HepG2 (cell line): ENCODE data around the gene FIGNL1. TPM values are rescaled to one million over a fixed set of nuclear protein-coding genes. Genes with fewer than 3 reads are reported as not detected.

Source experiments
- CBX1 ChIP-seq: IDR thresholded peaks from one replicate; pipeline ENCODE4 v1.6.1; 2016; ENCODE audit warnings: antibody characterized with exemption, low read depth
- GMEB1 ChIP-seq: sonication (generic); formaldehyde crosslinking; IDR thresholded peaks from 2 replicates; pipeline ENCODE4 v1.5.1; 2020; ENCODE audit warnings: missing genetic modification reagents, mild to moderate bottlenecking, borderline replicate concordance
- HNRNPL ChIP-seq: fragments of 200-400 bp; formaldehyde crosslinking; IDR thresholded peaks from 2 replicates; pipeline ENCODE4 v1.6.1; 2017; ENCODE audit warnings: mild to moderate bottlenecking, low read depth, low read length
- KDM3A ChIP-seq: IDR thresholded peaks from 2 replicates; pipeline ENCODE4 v1.6.1; 2018; ENCODE audit warnings: low read depth, missing compliant biosample characterization
- SMARCC2 ChIP-seq: fragments of 450-650 bp; IDR thresholded peaks from 2 replicates; pipeline ENCODE4 v1.6.1; 2017; ENCODE audit warnings: antibody characterized with exemption, mild to moderate bottlenecking
- ZBTB25 ChIP-seq: IDR thresholded peaks from 2 replicates; pipeline ENCODE4 v1.6.1; 2018; ENCODE audit warnings: missing genetic modification reagents
- ZBTB40 ChIP-seq, 2 experiments: fragments of 450-650 bp in 1 of 2; sonication (generic) in 1 of 2; formaldehyde crosslinking in 1 of 2; IDR thresholded peaks; 2 replicates each; pipeline versions ENCODE4 v1.6.1 to v1.8.0; 2016 to 2022; ENCODE audit warnings: antibody characterized with exemption in 1 of 2, mild to moderate bottlenecking in 1 of 2, missing genetic modification reagents in 1 of 2
- ZFP36L1 ChIP-seq: sonication (generic); formaldehyde crosslinking; IDR thresholded peaks from 2 replicates; pipeline ENCODE4 v1.8.0; 2022; ENCODE audit warnings: mild to moderate bottlenecking, missing genetic modification reagents, moderate library complexity
- ZIK1 ChIP-seq: sonication (generic); formaldehyde crosslinking; IDR thresholded peaks from 2 replicates; pipeline ENCODE4 v1.5.0; 2020; ENCODE audit warnings: mild to moderate bottlenecking, low read depth, missing genetic modification reagents, borderline replicate concordance
- ZNF329 ChIP-seq: sonication (generic); formaldehyde crosslinking; IDR thresholded peaks from 2 replicates; pipeline ENCODE4 v1.9.0; 2021; ENCODE audit warnings: low read depth, mild to moderate bottlenecking, missing genetic modification reagents
- ZNF501 ChIP-seq: sonication (generic); formaldehyde crosslinking; IDR thresholded peaks from 2 replicates; pipeline ENCODE4 v1.5.1; 2020; ENCODE audit warnings: mild to moderate bottlenecking, moderate library complexity, missing genetic modification reagents
- ZNF580 ChIP-seq: IDR thresholded peaks from 2 replicates; pipeline ENCODE4 v1.6.1; 2016; ENCODE audit warnings: low read depth, borderline replicate concordance
- ZNF619 ChIP-seq: sonication (generic); formaldehyde crosslinking; IDR thresholded peaks from 2 replicates; pipeline ENCODE4 v1.4.0; 2020; ENCODE audit warnings: mild to moderate bottlenecking, missing genetic modification reagents
- ZNF704 ChIP-seq: sonication (generic); formaldehyde crosslinking; IDR thresholded peaks from 2 replicates; pipeline ENCODE4 v1.8.1; 2023; ENCODE audit warnings: mild to moderate bottlenecking, inconsistent platforms, moderate library complexity, missing genetic modification reagents, borderline replicate concordance
- ZNF776 ChIP-seq: sonication (generic); formaldehyde crosslinking; IDR thresholded peaks from 2 replicates; pipeline ENCODE4 v1.4.0; 2020; ENCODE audit warnings: mild to moderate bottlenecking, missing genetic modification reagents
- ZNF788 ChIP-seq: sonication (generic); formaldehyde crosslinking; IDR thresholded peaks from 2 replicates; pipeline ENCODE4 v1.5.0; 2020; ENCODE audit warnings: mild to moderate bottlenecking, missing genetic modification reagents, borderline replicate concordance
- polyA plus RNA-seq, 8 experiments: library from polyadenylated mRNA; depleted of rRNA in 3 of 8; stranded (reverse) in 7 of 8; unstranded in 1 of 8; fragments of >200 nt; fragmentation: Illumina TruSeq in 4 of 8; extraction: Trizol in 4 of 8; gene quantifications; 2 replicates each; pipeline versions ENCODE4 v1.2.1 to v1.2.3, GENCODE V29; 2011 to 2016; ENCODE audit warnings: low read depth in 4 of 8, missing spikeins in 1 of 8, mixed read lengths in 1 of 8; ENCODE audit not compliant: insufficient read depth in 1 of 8
- total RNA-seq, 5 experiments: library from RNA; depleted of rRNA; stranded (reverse); fragments of >200 nt; fragmentation: Illumina TruSeq; extraction: Trizol; gene quantifications; 2 replicates each; pipeline ENCODE4 v1.2.3, GENCODE V29; 2016; ENCODE audit warnings: low read depth in 1 of 5

Gene FIGNL1
- total and polyA plus RNA-seq, 2 of the 13 experiments (the other 11 are each of a cell fraction or from before 2014, with no cell fraction given): 4.0 to 20.9 TPM

- no peak for TF ChIP-seq ZBTB40 (IDR thresholded peaks at IDR 0.05)
- TF ChIP-seq ZBTB40 (CRISPR knock-in tag; IDR thresholded peaks at IDR 0.05): no peak
- 0 out of 2 replicates have a peak, but pooled peaks have one; percentile 21 for TF ChIP-seq ZIK1 (CRISPR knock-in tag)
- no peak for TF ChIP-seq ZNF776 (CRISPR knock-in tag)
- TF ChIP-seq ZNF704: no peak
- TF ChIP-seq SMARCC2: no peak
- peak; percentile 80 for TF ChIP-seq GMEB1
- peak; percentile 2; the same call in 1 of the 2 replicates for TF ChIP-seq ZBTB25
- TF ChIP-seq HNRNPL: no peak
- peak; percentile 13; the same call in 1 of the 2 replicates for TF ChIP-seq ZFP36L1 (CRISPR knock-in tag)
- TF ChIP-seq ZNF619: no peak
- 0 out of 2 replicates have a peak, but pooled peaks have one; percentile 12 for TF ChIP-seq KDM3A
- no peak for TF ChIP-seq CBX1
- peak; percentile 10; the same call in 1 of the 2 replicates for TF ChIP-seq ZNF580 (CRISPR knock-in tag)
- no peak for TF ChIP-seq ZNF329
- 0 out of 2 replicates have a peak, but pooled peaks have one; percentile 68 for TF ChIP-seq ZNF501
- TF ChIP-seq ZNF788 (CRISPR knock-in tag): no peak
Observed at GRCh38 chr7:50450590-50451032, 461 bp upstream of the FIGNL1 start (continued).
